ENCODE data around the gene CHRND. TPM values are rescaled to one million over a fixed set of nuclear protein-coding genes. Genes with fewer than 3 reads are reported as not detected.

CHRND gene
- total and polyA plus RNA-seq, 2 experiments from 2014 or later, result not detected

DNA sequence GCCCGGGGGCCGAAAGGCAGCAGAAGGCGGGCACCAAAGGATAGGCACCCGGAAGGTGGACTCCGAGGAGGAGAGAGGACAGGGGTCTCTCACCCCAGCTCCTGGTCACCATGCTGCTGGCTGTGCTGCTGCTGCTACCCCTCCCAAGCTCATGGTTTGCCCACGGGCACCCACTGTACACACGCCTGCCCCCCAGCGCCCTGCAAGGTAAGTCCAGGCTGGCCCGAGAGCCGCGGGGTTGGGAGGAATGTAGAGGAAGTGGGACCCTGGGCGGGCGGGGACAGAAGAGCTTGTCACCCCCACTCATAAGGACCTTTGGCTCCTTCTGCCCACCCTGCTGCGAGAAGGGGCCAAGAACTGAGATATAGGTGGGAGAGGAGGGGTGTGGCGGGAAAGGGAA, 5.5 kb upstream of the CHRND start:
- TF ChIP-seq EZH2 (IDR thresholded peaks at IDR 0.05; ENCODE audit: borderline replicate concordance) (no peak), CTCF (IDR thresholded peaks at IDR 0.05; ENCODE audit: poor library complexity) (no peak), EZH2phosphoT487 (IDR thresholded peaks at IDR 0.05; ENCODE audit: low read depth, severe bottlenecking, unreplicated experiment) (no peak)
- WGBS (ENCODE audit: low lambda C conversion rate, missing lambda C conversion rate), result 92% methylated on average over 15 of the region's 15 CpGs
- Histone ChIP-seq H3K4me3 (no peak overlapping the region), H3K9me2 (replicated peaks; ENCODE audit: insufficient read depth) (no peaks in the 10 kb centered on the region), H3K27me3 (peaks cover 40% of the 10 kb centered on the region), H3K27ac (no peak overlapping the region), H3K4me1 (ENCODE audit: insufficient read depth) (peaks cover 14% of the 10 kb centered on the region), H2AFZ (no peak overlapping the region), H4K20me1 (ENCODE audit: insufficient read depth, poor library complexity, severe bottlenecking) (no peaks in the 10 kb centered on the region), H3K9me3 (ENCODE audit: low read depth) (no peaks in the 10 kb centered on the region), H3K4me2 (no peak overlapping the region), H3K79me2 (no peaks in the 10 kb centered on the region), H3K36me3 (replicated peaks; ENCODE audit: insufficient read depth, low read depth) (no peaks in the 10 kb centered on the region)
- no peak for DNase-seq (ENCODE audit: low spot score)

DNA sequence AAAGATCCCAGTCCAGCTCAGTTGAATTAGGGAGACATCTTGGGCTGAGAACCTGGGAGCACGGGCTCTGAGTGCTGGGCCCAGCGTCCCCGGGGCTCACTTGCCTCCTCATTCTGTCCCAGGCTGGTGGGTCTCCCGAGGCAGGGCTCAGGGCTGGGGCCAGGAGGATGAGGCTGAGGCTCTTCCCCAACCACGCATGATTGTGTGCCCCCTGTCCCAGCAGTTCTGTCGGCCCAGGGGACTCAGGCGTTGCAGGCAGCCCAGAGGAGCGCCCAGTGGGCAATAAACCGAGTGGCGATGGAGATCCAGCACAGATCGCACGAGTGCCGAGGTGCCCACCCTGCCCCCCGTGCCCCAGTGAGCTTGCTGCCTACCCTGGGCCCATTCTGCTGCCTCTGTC, 4.9 kb upstream of the CHRND start:
- TF ChIP-seq CTCF (IDR thresholded peaks at IDR 0.05; ENCODE audit: poor library complexity) (no peak), EZH2 (IDR thresholded peaks at IDR 0.05; ENCODE audit: borderline replicate concordance) (no peak), EZH2phosphoT487 (IDR thresholded peaks at IDR 0.05; ENCODE audit: low read depth, severe bottlenecking, unreplicated experiment) (no peak)
- Histone ChIP-seq H3K27me3 (peaks cover 40% of the 10 kb centered on the region), H3K4me2 (no peak overlapping the region), H3K9me2 (replicated peaks; ENCODE audit: insufficient read depth) (no peaks in the 10 kb centered on the region), H3K4me3 (no peak overlapping the region), H3K79me2 (no peaks in the 10 kb centered on the region), H3K36me3 (replicated peaks; ENCODE audit: insufficient read depth, low read depth) (no peaks in the 10 kb centered on the region), H3K27ac (no peak overlapping the region), H2AFZ (no peak overlapping the region), H3K9me3 (ENCODE audit: low read depth) (no peaks in the 10 kb centered on the region), H3K4me1 (ENCODE audit: insufficient read depth) (peaks cover 14% of the 10 kb centered on the region), H4K20me1 (ENCODE audit: insufficient read depth, poor library complexity, severe bottlenecking) (no peaks in the 10 kb centered on the region)
- 90% methylated on average over 14 of the region's 14 CpGs for WGBS (ENCODE audit: low lambda C conversion rate, missing lambda C conversion rate)
- no peak for DNase-seq (ENCODE audit: low spot score)

DNA sequence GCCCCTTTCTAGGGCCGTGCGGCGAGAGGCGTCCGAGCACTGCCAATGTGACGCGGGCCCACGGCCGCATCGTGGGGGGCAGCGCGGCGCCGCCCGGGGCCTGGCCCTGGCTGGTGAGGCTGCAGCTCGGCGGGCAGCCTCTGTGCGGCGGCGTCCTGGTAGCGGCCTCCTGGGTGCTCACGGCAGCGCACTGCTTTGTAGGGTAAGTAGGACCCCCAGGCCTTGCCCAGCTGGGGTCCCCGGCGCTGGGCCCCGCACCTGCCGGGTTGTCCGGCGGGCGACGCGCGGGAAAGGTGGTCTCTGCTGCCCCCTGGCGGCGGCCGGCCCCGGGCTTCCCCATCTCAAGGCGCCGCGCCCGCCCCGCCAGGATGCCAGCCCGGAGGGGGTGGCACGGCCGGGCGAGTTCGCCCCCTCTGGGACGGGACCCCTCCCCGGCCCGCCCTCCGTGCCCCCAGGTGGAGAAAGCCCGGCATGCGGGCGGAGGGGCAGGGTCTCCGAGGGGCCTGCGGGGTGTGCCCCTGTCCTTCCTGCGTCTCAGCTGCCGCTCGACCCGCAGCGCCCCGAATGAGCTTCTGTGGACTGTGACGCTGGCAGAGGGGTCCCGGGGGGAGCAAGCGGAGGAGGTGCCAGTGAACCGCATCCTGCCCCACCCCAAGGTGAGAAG, 3.9 kb upstream of the CHRND start:
- no peak overlapping the region for H3K4me3 ChIP-seq
- H3K9me3 ChIP-seq (ENCODE audit: low read depth), result no peaks in the 10 kb centered on the region
- 34% methylated on average over 32 of the region's 66 CpGs for WGBS (ENCODE audit: low lambda C conversion rate, missing lambda C conversion rate)
- no peaks in the 10 kb centered on the region for H3K79me2 ChIP-seq
- H3K9me2 ChIP-seq (replicated peaks; ENCODE audit: insufficient read depth), result no peaks in the 10 kb centered on the region
- H3K4me1 ChIP-seq (ENCODE audit: insufficient read depth), result peaks cover 11% of the 10 kb centered on the region
- no peak overlapping the region for H2AFZ ChIP-seq
- peak; percentile 71 for DNase-seq (ENCODE audit: low spot score)
- H3K4me2 ChIP-seq, result peak overlapping the region; percentile 77
- H3K27ac ChIP-seq, result no peak overlapping the region
- H3K27me3 ChIP-seq, result peaks cover 40% of the 10 kb centered on the region
- no peaks in the 10 kb centered on the region for H4K20me1 ChIP-seq (ENCODE audit: insufficient read depth, poor library complexity, severe bottlenecking)
- no peaks in the 10 kb centered on the region for H3K36me3 ChIP-seq (replicated peaks; ENCODE audit: insufficient read depth, low read depth)
- TF ChIP-seq EZH2phosphoT487 (IDR thresholded peaks at IDR 0.05; ENCODE audit: low read depth, severe bottlenecking, unreplicated experiment) (no peak), CTCF (IDR thresholded peaks at IDR 0.05; ENCODE audit: poor library complexity) (peak; percentile 78), EZH2 (IDR thresholded peaks at IDR 0.05; ENCODE audit: borderline replicate concordance) (no peak)
